ENCODE data around the gene SLC22A6.
"Not testable (repeated sequence)": the region's sequence is repeated elsewhere in the genome, so short reads cannot be mapped to it uniquely, and the experiment has no call there.

SLC22A6 gene

GRCh38 chr11:62953811-62954210 lies 31.0 kb downstream of the SLC22A6 start:
- Histone ChIP-seq H3K4me3 (ENCODE audit: low read length) (no peak overlapping the region), H3K27me3 (ENCODE audit: control insufficient read depth, insufficient read depth, low read length) (peaks cover 7% of the 10 kb centered on the region), H3K9ac (ENCODE audit: low read depth, low read length) (no peak overlapping the region), H3K4me1 (ENCODE audit: control insufficient read depth, insufficient read depth, low read length) (no peaks in the 10 kb centered on the region), H3K36me3 (ENCODE audit: insufficient read depth, low read length) (no peaks in the 10 kb centered on the region), H3K4me2 (ENCODE audit: low read length) (no peak overlapping the region), H3K9me3 (replicated peaks; ENCODE audit: low read length) (no peaks in the 10 kb centered on the region)

GRCh38 chr11:62948765-62949320 lies 35.9 kb downstream of the SLC22A6 start:
- Histone ChIP-seq H3K36me3 (ENCODE audit: insufficient read depth, low read length) (no peaks in the 10 kb centered on the region), H3K4me1 (ENCODE audit: control insufficient read depth, insufficient read depth, low read length) (no peaks in the 10 kb centered on the region), H3K4me2 (ENCODE audit: low read length) (no peak overlapping the region), H3K9ac (ENCODE audit: low read depth, low read length) (no peak overlapping the region), H3K9me3 (replicated peaks; ENCODE audit: low read length) (no peaks in the 10 kb centered on the region), H3K27me3 (ENCODE audit: control insufficient read depth, insufficient read depth, low read length) (peaks cover 6% of the 10 kb centered on the region), H3K4me3 (ENCODE audit: low read length) (no peak overlapping the region)

GRCh38 chr11:62945538-62945937 lies 39.2 kb downstream of the SLC22A6 start:
- not testable (repeated sequence) for H3K27me3 ChIP-seq (ENCODE audit: control insufficient read depth, insufficient read depth, low read length); H3K9me3 ChIP-seq (replicated peaks; ENCODE audit: low read length); H3K36me3 ChIP-seq (ENCODE audit: insufficient read depth, low read length); H3K4me2 ChIP-seq (ENCODE audit: low read length); H3K4me1 ChIP-seq (ENCODE audit: control insufficient read depth, insufficient read depth, low read length); H3K4me3 ChIP-seq (ENCODE audit: low read length); H3K9ac ChIP-seq (ENCODE audit: low read depth, low read length)

- H3K9ac ChIP-seq (ENCODE audit: low read depth, low read length): not testable (repeated sequence)
Observed at GRCh38 chr11:62937528-62937927, 47.2 kb downstream of the SLC22A6 start.

GRCh38 chr11:62934496-62934785 lies 50.3 kb downstream of the SLC22A6 start:
- Histone ChIP-seq H3K9ac (ENCODE audit: low read depth, low read length) (no peak overlapping the region), H3K9me3 (replicated peaks; ENCODE audit: low read length) (no peaks in the 10 kb centered on the region), H3K4me2 (ENCODE audit: low read length) (no peak overlapping the region), H3K4me1 (ENCODE audit: control insufficient read depth, insufficient read depth, low read length) (no peaks in the 10 kb centered on the region), H3K4me3 (ENCODE audit: low read length) (no peak overlapping the region), H3K36me3 (ENCODE audit: insufficient read depth, low read length) (no peaks in the 10 kb centered on the region), H3K27me3 (ENCODE audit: control insufficient read depth, insufficient read depth, low read length) (peaks cover 11% of the 10 kb centered on the region)

More at GRCh38 chr11:62937528-62937927, 47.2 kb downstream of the SLC22A6 start:
- not testable (repeated sequence) for H3K4me1 ChIP-seq (ENCODE audit: control insufficient read depth, insufficient read depth, low read length); H3K4me2 ChIP-seq (ENCODE audit: low read length); H3K9me3 ChIP-seq (replicated peaks; ENCODE audit: low read length); H3K4me3 ChIP-seq (ENCODE audit: low read length); H3K27me3 ChIP-seq (ENCODE audit: control insufficient read depth, insufficient read depth, low read length); H3K36me3 ChIP-seq (ENCODE audit: insufficient read depth, low read length)

- peaks cover 16% of the 10 kb centered on the region for H3K27me3 ChIP-seq (ENCODE audit: control insufficient read depth, insufficient read depth, low read length)
Observed at GRCh38 chr11:62933750-62934495, 50.8 kb downstream of the SLC22A6 start.

GRCh38 chr11:62933285-62933684 lies 51.5 kb downstream of the SLC22A6 start:
- H3K36me3 ChIP-seq (ENCODE audit: insufficient read depth, low read length): no peaks in the 10 kb centered on the region
- no peak overlapping the region for H3K9ac ChIP-seq (ENCODE audit: low read depth, low read length)
- H3K4me1 ChIP-seq (ENCODE audit: control insufficient read depth, insufficient read depth, low read length): no peaks in the 10 kb centered on the region
- peaks cover 22% of the 10 kb centered on the region for H3K27me3 ChIP-seq (ENCODE audit: control insufficient read depth, insufficient read depth, low read length)
- no peak overlapping the region for H3K4me3 ChIP-seq (ENCODE audit: low read length)
- H3K9me3 ChIP-seq (replicated peaks; ENCODE audit: low read length): no peaks in the 10 kb centered on the region
- no peak overlapping the region for H3K4me2 ChIP-seq (ENCODE audit: low read length)

More at GRCh38 chr11:62933750-62934495, 50.8 kb downstream of the SLC22A6 start:
- H3K4me3 ChIP-seq (ENCODE audit: low read length): no peak overlapping the region
- no peak overlapping the region for H3K9ac ChIP-seq (ENCODE audit: low read depth, low read length)
- no peaks in the 10 kb centered on the region for H3K36me3 ChIP-seq (ENCODE audit: insufficient read depth, low read length)
- no peaks in the 10 kb centered on the region for H3K9me3 ChIP-seq (replicated peaks; ENCODE audit: low read length)
- no peaks in the 10 kb centered on the region for H3K4me1 ChIP-seq (ENCODE audit: control insufficient read depth, insufficient read depth, low read length)
- H3K4me2 ChIP-seq (ENCODE audit: low read length): no peak overlapping the region

- no peak overlapping the region for H3K9ac ChIP-seq (ENCODE audit: low read depth, low read length)
- H3K4me1 ChIP-seq (ENCODE audit: control insufficient read depth, insufficient read depth, low read length): no peaks in the 10 kb centered on the region
- no peaks in the 10 kb centered on the region for H3K36me3 ChIP-seq (ENCODE audit: insufficient read depth, low read length)
- H3K9me3 ChIP-seq (replicated peaks; ENCODE audit: low read length): no peaks in the 10 kb centered on the region
- H3K27me3 ChIP-seq (ENCODE audit: control insufficient read depth, insufficient read depth, low read length): peaks cover 36% of the 10 kb centered on the region
- no peak overlapping the region for H3K4me2 ChIP-seq (ENCODE audit: low read length)
- H3K4me3 ChIP-seq (ENCODE audit: low read length): no peak overlapping the region
Observed at GRCh38 chr11:62931499-62932278, 53.1 kb downstream of the SLC22A6 start.

- Histone ChIP-seq H3K9me3 (replicated peaks; ENCODE audit: low read length) (no peaks in the 10 kb centered on the region), H3K9ac (ENCODE audit: low read depth, low read length) (no peak overlapping the region), H3K27me3 (ENCODE audit: control insufficient read depth, insufficient read depth, low read length) (peaks cover 47% of the 10 kb centered on the region), H3K4me3 (ENCODE audit: low read length) (no peak overlapping the region), H3K4me1 (ENCODE audit: control insufficient read depth, insufficient read depth, low read length) (peaks cover 7% of the 10 kb centered on the region), H3K36me3 (ENCODE audit: insufficient read depth, low read length) (no peaks in the 10 kb centered on the region), H3K4me2 (ENCODE audit: low read length) (no peak overlapping the region)
Observed at GRCh38 chr11:62930666-62931065, 54.1 kb downstream of the SLC22A6 start.

- H3K4me3 ChIP-seq (ENCODE audit: low read length): no peak overlapping the region
- no peak overlapping the region for H3K9ac ChIP-seq (ENCODE audit: low read depth, low read length)
- no peak overlapping the region for H3K4me2 ChIP-seq (ENCODE audit: low read length)
- peaks cover 52% of the 10 kb centered on the region for H3K27me3 ChIP-seq (ENCODE audit: control insufficient read depth, insufficient read depth, low read length)
- H3K9me3 ChIP-seq (replicated peaks; ENCODE audit: low read length): no peaks in the 10 kb centered on the region
- H3K36me3 ChIP-seq (ENCODE audit: insufficient read depth, low read length): no peaks in the 10 kb centered on the region
- peaks cover 8% of the 10 kb centered on the region for H3K4me1 ChIP-seq (ENCODE audit: control insufficient read depth, insufficient read depth, low read length)
Observed at GRCh38 chr11:62930157-62930556, 54.6 kb downstream of the SLC22A6 start.

- Histone ChIP-seq H3K4me1 (ENCODE audit: control insufficient read depth, insufficient read depth, low read length) (peaks cover 14% of the 10 kb centered on the region), H3K4me2 (ENCODE audit: low read length) (no peak overlapping the region), H3K4me3 (ENCODE audit: low read length) (no peak overlapping the region), H3K27me3 (ENCODE audit: control insufficient read depth, insufficient read depth, low read length) (peaks cover 66% of the 10 kb centered on the region), H3K9ac (ENCODE audit: low read depth, low read length) (no peak overlapping the region), H3K9me3 (replicated peaks; ENCODE audit: low read length) (no peaks in the 10 kb centered on the region), H3K36me3 (ENCODE audit: insufficient read depth, low read length) (no peaks in the 10 kb centered on the region)
Observed at GRCh38 chr11:62928011-62928410, 56.8 kb downstream of the SLC22A6 start.

All from skeletal muscle satellite cell (primary cell).